ENCODE results near the gene APOL4. TPM values are rescaled to one million over a fixed set of nuclear protein-coding genes. Genes with fewer than 3 reads are reported as not detected.
"Not testable (repeated sequence)": the region's sequence is repeated elsewhere in the genome, so short reads cannot be mapped to it uniquely, and the experiment has no call there.

The APOL4 gene
- total and polyA plus RNA-seq, 5 experiments from 2014 or later = not detected

DNA sequence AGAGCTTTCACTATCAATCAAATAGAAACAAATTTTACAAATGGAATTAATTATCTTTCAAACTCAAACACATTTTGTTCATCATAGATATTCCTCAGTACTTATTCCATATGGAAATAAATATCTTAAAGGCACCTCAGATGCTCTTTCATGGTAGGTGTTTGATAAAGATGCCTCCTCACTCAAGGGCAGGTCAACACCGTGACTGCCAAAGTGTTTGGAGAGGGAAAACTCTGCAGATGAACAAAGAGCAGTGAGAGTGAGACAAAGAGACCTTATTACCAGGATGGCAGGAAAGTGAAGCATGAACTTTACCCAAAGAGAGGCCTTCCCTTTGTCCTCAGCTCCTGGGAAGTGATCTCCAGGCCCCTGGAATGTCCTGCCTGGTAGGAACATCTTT, 26.8 kb upstream of the APOL4 start:
- H3K36me3 Mint-ChIP-seq = peaks cover 0 to 57% (median 24%) of the 10 kb centered on the region in 3 donors
- POLR2A ChIA-PET, H3K27me3 Mint-ChIP-seq, ATAC-seq, H3K4me3 Mint-ChIP-seq, H3K4me1 Mint-ChIP-seq, H3K9me3 Mint-ChIP-seq, DNase-seq, H3K27ac Mint-ChIP-seq: not testable (repeated sequence)

DNA sequence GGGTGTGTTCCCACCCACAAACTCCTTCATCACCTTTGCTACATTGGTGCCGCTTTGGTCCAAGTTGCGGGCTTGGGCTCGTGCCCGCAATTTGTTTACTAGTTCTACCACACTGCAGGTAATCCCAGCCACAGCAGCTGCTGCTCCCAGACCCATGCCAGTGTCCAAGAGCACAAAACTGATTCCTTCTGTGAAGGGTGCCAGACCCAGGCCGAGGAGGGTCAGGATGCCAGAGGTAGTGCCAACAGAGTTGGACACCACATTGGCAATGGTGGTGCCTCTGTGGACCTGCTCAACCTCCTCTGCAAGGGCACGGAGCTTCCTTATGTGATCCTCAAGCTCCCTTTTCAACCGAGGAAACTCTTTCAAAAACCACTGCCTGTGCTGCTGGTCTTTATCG, 26.2 kb upstream of the APOL4 start:
- DNase-seq = no peak
- H3K27ac Mint-ChIP-seq = peak overlapping the region in 1 of 10 donors; percentile 61
- POLR2A ChIA-PET = interaction anchor here (0.7 kb wide), 1 partner anchor 16 kb away, joined by 6 read pairs; no protein-coding TSS in a partner anchor
- peaks cover 0 to 52% (median 22%) of the 10 kb centered on the region in 3 donors for H3K36me3 Mint-ChIP-seq
- H3K27me3 Mint-ChIP-seq = no peaks in the 10 kb centered on the region
- H3K4me1 Mint-ChIP-seq = peaks cover 0 to 2% (median under 1%) of the 10 kb centered on the region in 4 donors
- no peak for ATAC-seq
- H3K4me3 Mint-ChIP-seq = no peak overlapping the region
- no peaks in the 10 kb centered on the region for H3K9me3 Mint-ChIP-seq

DNA sequence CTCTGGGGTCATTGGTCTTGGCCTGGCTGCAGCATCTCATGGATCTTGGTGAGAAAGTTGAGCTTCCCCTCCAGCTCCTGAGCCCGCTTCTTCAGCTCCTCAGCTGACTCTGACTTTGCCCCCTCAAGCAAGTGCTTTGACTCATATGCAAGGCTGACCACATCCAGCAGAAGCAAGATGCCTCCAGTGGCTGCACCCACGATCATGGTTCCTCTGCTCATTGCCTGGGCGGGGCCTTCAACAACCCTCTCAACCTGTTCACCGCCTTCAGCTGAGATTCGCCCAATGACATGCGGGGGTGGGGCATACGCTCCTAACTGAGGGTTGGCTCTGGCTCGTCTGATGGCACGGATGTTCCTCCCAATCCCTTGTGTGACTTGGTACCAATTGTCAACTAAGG, 25.8 kb upstream of the APOL4 start:
- Mint-ChIP-seq H3K9me3 (no peaks in the 10 kb centered on the region), H3K4me3 (no peak overlapping the region), H3K27me3 (no peaks in the 10 kb centered on the region), H3K4me1 (peaks cover 0 to 2% (median 1%) of the 10 kb centered on the region in 4 donors), H3K27ac (peak overlapping the region in 1 of 10 donors; percentile 61), H3K36me3 (peaks cover 0 to 48% (median 22%) of the 10 kb centered on the region in 3 donors)
- DNase-seq (no peak), ATAC-seq (no peak)
- POLR2A ChIA-PET = interaction anchor here (0.7 kb wide), 1 partner anchor 16 kb away, joined by 6 read pairs; no protein-coding TSS in a partner anchor

DNA sequence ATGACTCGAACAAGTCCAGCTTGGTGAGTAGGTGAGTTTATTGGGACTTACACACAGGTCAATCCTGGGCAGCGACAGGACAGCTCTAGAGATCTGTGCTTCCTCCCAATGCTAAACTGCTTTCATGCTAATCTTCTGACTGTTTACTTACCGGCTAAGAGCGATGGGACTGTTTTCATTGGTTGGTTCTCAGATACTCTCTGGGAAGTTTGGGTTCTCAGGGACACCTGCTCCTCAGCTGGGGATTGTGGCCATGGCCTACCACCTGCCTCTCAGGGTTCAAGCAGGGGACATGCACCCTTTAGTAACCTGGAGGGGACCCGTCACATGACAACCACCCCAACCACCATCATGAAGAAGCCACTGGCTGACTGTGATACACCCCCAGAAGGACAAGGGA, 24.6 kb upstream of the APOL4 start:
- peaks cover 3 to 11% (median 5%) of the 10 kb centered on the region in 4 donors for H3K4me1 Mint-ChIP-seq
- H3K4me3 Mint-ChIP-seq = no peak overlapping the region
- peaks cover 0 to 2% (median 0%) of the 10 kb centered on the region in 5 donors for H3K27me3 Mint-ChIP-seq
- ATAC-seq = no peak
- no peaks in the 10 kb centered on the region for H3K9me3 Mint-ChIP-seq
- no peak for DNase-seq
- peaks cover 0 to 36% (median 19%) of the 10 kb centered on the region in 3 donors for H3K36me3 Mint-ChIP-seq
- POLR2A ChIA-PET = no interaction called here
- peak overlapping the region in 2 of 10 donors; percentile 23 to 39 for H3K27ac Mint-ChIP-seq

DNA sequence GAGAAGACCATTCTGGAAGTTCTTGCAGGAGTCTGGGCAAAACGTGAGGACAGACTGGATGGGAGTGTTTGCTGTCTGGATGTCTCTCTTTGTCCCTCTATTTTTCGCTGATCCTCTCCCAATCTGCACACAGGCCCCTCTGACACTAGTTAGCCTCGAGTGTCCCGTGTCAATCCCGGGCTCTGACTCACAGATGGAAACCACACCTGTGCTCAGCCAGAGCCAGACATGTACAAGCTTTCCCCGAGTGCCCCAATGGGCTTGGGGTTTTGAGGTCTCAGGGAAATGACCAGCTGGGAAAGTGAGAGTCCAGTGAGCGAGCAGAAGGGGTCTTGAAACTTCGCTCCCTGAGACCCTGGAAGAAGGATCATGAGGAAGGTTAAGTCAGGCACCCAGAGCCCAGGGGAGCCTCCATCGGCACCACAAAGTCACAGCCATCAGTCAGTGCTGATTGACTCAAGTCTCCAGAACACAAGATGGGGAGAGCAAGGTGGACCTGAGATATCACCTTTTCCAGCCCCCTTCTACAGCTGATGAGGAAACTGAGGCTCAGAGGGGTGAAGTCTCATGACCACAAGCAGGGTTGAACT, 23.8 kb upstream of the APOL4 start:
- peak overlapping the region in 2 of 10 donors; percentile 39 to 65 for H3K27ac Mint-ChIP-seq
- peaks cover 3 to 11% (median 5%) of the 10 kb centered on the region in 4 donors for H3K4me1 Mint-ChIP-seq
- H3K36me3 Mint-ChIP-seq = peaks cover 0 to 29% (median 13%) of the 10 kb centered on the region in 3 donors
- peaks cover 0 to 2% (median 0%) of the 10 kb centered on the region in 5 donors for H3K27me3 Mint-ChIP-seq
- ATAC-seq (no peak), DNase-seq (no peak)
- no peaks in the 10 kb centered on the region for H3K9me3 Mint-ChIP-seq
- POLR2A ChIA-PET = interaction anchor here (1.0 kb wide), 1 partner anchor 10 kb away, joined by 3 read pairs; no protein-coding TSS in a partner anchor
- H3K4me3 Mint-ChIP-seq = no peak overlapping the region

DNA sequence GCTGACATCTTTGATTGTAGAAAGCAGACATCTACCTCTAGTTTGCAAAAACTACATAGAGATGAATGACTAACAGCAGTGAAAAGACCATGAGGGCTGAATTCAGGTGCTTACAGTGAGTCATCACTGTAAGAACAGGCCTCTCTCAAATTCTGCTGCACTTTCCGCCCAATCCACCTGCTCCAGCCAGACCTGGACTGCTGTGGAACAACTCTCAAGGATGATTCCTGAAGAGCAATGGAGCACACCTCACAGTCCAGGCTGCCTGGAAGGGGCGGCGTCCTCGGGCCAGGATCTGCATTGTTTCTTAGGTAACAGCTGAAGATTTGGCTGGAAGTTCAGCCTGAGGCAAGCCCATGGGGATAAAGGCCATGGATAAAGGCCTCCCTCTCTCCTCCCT, 22.6 kb upstream of the APOL4 start:
- peak overlapping the region in 1 of 10 donors; percentile 30 for H3K27ac Mint-ChIP-seq
- no peak for DNase-seq
- H3K4me1 Mint-ChIP-seq = peaks cover 4 to 11% (median 5%) of the 10 kb centered on the region in 4 donors
- POLR2A ChIA-PET = interaction anchor here (1.0 kb wide), 1 partner anchor 9 kb away, joined by 3 read pairs; no protein-coding TSS in a partner anchor
- no peaks in the 10 kb centered on the region for H3K9me3 Mint-ChIP-seq
- H3K27me3 Mint-ChIP-seq = peaks cover 0 to 2% (median 0%) of the 10 kb centered on the region in 5 donors
- no peak for ATAC-seq
- no peak overlapping the region for H3K4me3 Mint-ChIP-seq
- peaks cover 0 to 20% (median 11%) of the 10 kb centered on the region in 3 donors for H3K36me3 Mint-ChIP-seq

DNA sequence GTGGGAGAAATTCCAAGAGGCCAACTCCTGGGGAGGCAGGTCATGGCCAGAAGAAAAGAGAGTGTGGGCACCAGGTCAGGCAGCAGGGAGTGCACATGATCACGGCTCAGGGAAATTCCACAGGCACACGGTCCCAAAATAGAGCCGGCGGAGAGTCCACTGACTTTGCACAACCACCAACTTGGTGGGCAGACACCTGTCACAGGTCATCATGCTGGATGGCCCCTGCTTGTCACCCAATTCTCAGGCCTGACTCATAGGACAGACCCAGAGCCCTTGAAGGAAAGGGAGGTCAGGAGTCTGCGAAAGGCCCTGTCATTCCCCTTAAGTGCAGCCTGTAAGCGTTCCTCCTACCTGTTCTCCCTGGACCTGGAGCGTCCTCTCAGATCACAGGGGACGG, 21.9 kb upstream of the APOL4 start:
- Mint-ChIP-seq H3K27ac (peak overlapping the region in 1 of 10 donors; percentile 53), H3K27me3 (peaks cover 0 to 2% (median 0%) of the 10 kb centered on the region in 5 donors), H3K4me1 (peaks cover 4 to 11% (median 6%) of the 10 kb centered on the region in 4 donors), H3K36me3 (peaks cover 0 to 12% (median 11%) of the 10 kb centered on the region in 3 donors), H3K4me3 (no peak overlapping the region), H3K9me3 (no peaks in the 10 kb centered on the region)
- ATAC-seq (no peak), DNase-seq (no peak)
- POLR2A ChIA-PET = no interaction called here

DNA sequence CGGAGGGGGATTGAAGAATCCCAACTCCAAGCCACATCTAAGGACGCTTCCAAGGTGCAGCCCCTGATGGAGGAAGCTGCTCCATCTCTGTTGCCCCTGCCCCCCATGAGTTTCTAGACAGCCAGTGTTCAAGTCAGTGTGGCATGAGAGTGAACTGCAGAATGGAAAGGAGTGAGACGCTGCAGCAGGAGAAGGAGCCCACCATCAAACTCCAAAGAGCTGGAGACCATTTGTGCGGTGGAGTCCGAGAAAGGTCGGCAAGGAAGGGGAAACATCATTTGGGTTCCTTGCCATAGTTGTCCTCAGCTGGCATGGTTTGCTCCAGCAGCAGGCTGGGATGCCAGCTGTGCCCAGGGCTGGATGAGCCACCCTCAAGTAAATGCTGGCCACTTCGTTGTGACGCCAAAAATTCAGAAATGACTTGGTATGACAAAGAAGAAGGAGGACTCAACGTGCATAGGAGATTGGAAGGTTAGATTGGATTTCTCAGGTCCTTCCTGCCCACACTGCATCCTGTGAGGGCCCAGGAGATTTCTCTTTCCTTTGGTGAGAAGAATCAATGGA, 21.4 kb upstream of the APOL4 start:
- ATAC-seq (no peak), DNase-seq (no peak)
- POLR2A ChIA-PET = no interaction called here
- H3K27me3 Mint-ChIP-seq = peaks cover 0 to 2% (median 2%) of the 10 kb centered on the region in 5 donors
- peaks cover 4 to 11% (median 7%) of the 10 kb centered on the region in 4 donors for H3K4me1 Mint-ChIP-seq
- H3K4me3 Mint-ChIP-seq = peak overlapping the region in 1 of 10 donors; percentile 46
- H3K9me3 Mint-ChIP-seq = no peaks in the 10 kb centered on the region
- H3K27ac Mint-ChIP-seq = peak overlapping the region in 2 of 10 donors; percentile 53
- peaks cover 0 to 8% (median 8%) of the 10 kb centered on the region in 3 donors for H3K36me3 Mint-ChIP-seq

DNA sequence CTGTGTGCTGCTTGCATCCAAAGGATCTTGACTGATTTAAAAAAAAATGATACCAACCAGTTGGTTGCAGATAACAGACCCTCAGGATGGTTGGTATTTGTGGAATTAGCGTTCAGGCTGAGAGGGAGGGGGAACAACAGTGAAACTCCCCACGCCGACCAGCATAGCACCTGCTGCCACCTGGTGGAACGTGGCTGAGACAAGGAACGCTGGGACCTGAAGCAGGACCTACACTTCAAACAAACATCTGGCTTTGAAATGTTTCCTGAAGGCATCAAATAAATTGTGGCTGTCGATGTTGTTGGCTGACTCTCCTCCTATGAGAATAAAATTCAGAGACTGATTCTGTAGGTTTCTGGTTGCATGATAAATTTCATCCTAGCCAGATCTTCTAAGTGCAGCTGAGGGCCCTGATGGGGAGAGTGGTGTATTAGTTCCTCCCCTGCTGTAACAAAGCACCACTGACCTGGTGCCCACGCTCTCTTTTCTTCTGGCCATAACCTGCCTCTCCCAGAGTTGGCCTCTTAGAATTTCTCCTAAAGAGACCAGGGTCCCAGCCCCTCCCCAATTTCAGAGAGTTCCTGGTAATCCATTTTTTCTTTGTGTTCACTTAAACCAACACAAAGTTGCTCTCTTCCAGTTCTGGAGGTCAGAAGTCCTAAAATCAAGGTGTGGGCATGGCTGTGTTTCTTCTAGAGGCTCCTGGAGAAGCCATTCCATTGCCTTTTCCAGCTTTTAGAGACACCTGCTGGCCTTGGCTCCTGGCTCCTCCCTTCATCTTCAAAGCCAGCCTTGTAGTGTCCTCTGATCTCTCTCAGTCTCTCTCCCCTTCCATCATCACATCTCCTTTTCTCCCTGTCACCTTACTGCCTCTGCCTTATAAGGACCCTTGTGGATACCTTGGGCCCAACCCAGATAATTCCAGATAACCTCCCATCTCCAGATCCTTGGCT, 20.5 kb upstream of the APOL4 start:
- Mint-ChIP-seq H3K27me3 (peaks cover 0 to 3% (median 2%) of the 10 kb centered on the region in 5 donors), H3K4me3 (peak overlapping the region in 8 of 10 donors; percentile 49 to 75 (median 65)), H3K27ac (peak overlapping the region in 4 of 10 donors; percentile 36 to 84 (median 70)), H3K36me3 (no peaks in the 10 kb centered on the region), H3K9me3 (no peaks in the 10 kb centered on the region), H3K4me1 (peaks cover 4 to 11% (median 7%) of the 10 kb centered on the region in 4 donors)
- POLR2A ChIA-PET = no interaction called here
- peak; percentile 93 to 95 for ATAC-seq
- DNase-seq = peak in 8 of 10 donors; percentile 28 to 50 (median 36)

DNA sequence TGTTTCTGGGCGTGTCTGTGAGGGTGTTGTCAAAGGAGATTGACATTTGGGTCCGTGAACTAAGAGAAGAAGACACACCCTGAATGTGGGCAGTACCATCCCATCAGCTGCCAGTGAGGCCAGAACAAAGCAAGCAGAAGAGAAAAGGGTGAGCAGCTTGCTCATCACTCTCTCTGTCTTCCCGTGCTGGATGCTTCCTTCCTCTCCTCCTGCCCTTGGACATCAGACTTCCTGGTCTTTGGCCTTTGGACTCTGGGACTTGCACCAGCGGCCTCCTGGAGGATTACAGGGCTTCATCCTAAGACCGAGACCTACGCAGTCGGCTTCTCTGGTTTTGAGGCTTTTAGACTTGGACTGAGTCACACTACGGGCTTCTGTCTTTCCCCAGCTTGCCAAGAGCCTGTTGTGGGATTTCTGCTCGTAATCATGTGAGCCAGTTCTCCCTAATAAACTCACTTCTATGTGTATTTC, 18.9 kb upstream of the APOL4 start:
- POLR2A ChIA-PET = no interaction called here
- H3K9me3 Mint-ChIP-seq = no peaks in the 10 kb centered on the region
- H3K4me1 Mint-ChIP-seq = peaks cover 4 to 11% (median 7%) of the 10 kb centered on the region in 4 donors
- H3K4me3 Mint-ChIP-seq = no peak overlapping the region
- no peak for DNase-seq
- H3K27ac Mint-ChIP-seq = no peak overlapping the region
- peaks cover 0 to 5% (median 3%) of the 10 kb centered on the region in 5 donors for H3K27me3 Mint-ChIP-seq
- ATAC-seq = no peak
- no peaks in the 10 kb centered on the region for H3K36me3 Mint-ChIP-seq

DNA sequence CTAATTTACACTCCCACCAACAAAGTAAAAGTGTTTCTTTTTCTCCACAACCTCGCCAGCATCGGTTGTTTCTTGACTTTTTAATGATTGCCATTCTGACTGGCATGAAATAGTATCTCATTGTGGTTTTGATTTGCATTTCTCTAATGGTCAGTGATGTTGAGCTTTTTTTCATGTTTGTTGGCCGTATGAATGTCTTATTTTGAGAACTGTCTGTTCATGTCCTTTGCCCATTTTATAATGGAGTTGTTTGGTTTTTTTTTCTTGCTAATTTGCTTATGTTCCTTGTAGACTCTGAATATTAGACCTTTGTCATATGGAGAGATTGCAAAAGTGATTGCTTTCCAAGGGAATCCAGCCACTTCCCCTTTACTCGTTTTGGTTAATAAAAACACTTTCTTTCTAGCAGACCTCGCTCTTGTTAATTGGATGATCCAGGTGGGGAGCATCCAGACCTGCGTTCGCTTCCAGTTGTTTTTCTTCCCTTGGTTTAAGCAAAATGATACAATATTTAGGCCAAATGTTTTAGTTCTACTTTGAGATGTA, 17.1 kb upstream of the APOL4 start:
- Mint-ChIP-seq H3K27ac (no peak overlapping the region), H3K27me3 (peaks cover 0 to 13% (median 3%) of the 10 kb centered on the region in 5 donors), H3K4me3 (no peak overlapping the region), H3K9me3 (no peaks in the 10 kb centered on the region), H3K4me1 (peaks cover 4 to 11% (median 7%) of the 10 kb centered on the region in 4 donors), H3K36me3 (no peaks in the 10 kb centered on the region)
- POLR2A ChIA-PET = interaction anchor here (0.7 kb wide), 1 partner anchor 565 kb away, joined by 3 read pairs; no protein-coding TSS in a partner anchor
- no peak for DNase-seq
- ATAC-seq = no peak

DNA sequence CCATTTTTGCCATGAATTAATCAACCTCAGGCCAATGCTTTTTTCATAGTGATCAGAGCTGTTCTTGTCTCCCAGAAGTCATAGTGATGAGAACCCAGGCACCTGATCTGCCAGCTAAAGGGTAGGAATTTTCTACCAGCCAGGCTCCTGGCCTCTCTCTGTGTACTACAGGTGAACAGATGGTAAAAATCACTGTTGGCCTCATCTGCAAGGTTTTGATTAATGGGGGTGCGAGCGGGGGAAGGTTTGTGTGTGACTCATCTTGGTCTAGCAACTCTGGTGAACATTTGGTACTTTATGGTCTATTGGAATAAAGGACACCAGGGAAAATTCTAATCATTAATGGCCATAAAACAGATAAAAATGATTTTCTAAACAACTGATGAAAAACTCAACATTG, 14.4 kb upstream of the APOL4 start:
- peak overlapping the region in 2 of 10 donors; percentile 9 to 34 for H3K27ac Mint-ChIP-seq
- DNase-seq (no peak), ATAC-seq (no peak)
- peaks cover 0 to 21% (median 3%) of the 10 kb centered on the region in 5 donors for H3K27me3 Mint-ChIP-seq
- H3K4me3 Mint-ChIP-seq = no peak overlapping the region
- H3K4me1 Mint-ChIP-seq = peaks cover 7 to 20% (median 8%) of the 10 kb centered on the region in 4 donors
- peaks cover 0 to 2% (median 0%) of the 10 kb centered on the region in 9 donors for H3K9me3 Mint-ChIP-seq
- POLR2A ChIA-PET = interaction anchor here (1.0 kb wide), 1 partner anchor 9 kb away, joined by 3 read pairs; no protein-coding TSS in a partner anchor
- H3K36me3 Mint-ChIP-seq = no peaks in the 10 kb centered on the region

Data from naive thymus-derived CD8-positive, alpha-beta T cell (primary cell).